GM20431 (cell line): ENCODE measurements around the gene INSYN1.

Experiments used
- in situ Hi-C: fragments of 300-500 bp; cut with MseI, MboI; formaldehyde crosslinking; loops from one replicate; pipeline ENCODE4 v1.15.0; 2020; ENCODE audit warnings: low sequenced_read_pairs; ENCODE audit not compliant: unreplicated experiment

INSYN1 gene

DNA sequence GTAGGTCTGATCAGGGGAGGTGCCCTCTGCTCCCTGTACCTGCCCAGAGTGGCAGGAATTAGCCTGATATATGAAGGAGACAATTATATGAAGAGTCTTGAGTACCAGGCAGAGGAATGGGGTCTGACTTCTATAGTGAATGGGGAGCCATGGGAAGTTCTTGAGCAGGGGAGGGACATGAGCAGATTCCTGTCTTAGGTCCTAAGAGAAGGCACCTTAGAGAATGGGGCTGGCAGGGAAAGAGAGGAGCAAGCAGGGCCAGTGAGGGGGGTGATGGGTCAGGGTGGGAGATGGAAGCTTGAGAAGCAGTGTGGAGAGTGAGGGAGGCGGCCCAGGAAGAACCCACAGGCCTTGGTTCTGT is 56.5 kb downstream of the INSYN1 start:
- in situ Hi-C loops = loop anchor here (25.0 kb wide), 1 partner anchor 409 kb away; no protein-coding TSS in a partner anchor

DNA sequence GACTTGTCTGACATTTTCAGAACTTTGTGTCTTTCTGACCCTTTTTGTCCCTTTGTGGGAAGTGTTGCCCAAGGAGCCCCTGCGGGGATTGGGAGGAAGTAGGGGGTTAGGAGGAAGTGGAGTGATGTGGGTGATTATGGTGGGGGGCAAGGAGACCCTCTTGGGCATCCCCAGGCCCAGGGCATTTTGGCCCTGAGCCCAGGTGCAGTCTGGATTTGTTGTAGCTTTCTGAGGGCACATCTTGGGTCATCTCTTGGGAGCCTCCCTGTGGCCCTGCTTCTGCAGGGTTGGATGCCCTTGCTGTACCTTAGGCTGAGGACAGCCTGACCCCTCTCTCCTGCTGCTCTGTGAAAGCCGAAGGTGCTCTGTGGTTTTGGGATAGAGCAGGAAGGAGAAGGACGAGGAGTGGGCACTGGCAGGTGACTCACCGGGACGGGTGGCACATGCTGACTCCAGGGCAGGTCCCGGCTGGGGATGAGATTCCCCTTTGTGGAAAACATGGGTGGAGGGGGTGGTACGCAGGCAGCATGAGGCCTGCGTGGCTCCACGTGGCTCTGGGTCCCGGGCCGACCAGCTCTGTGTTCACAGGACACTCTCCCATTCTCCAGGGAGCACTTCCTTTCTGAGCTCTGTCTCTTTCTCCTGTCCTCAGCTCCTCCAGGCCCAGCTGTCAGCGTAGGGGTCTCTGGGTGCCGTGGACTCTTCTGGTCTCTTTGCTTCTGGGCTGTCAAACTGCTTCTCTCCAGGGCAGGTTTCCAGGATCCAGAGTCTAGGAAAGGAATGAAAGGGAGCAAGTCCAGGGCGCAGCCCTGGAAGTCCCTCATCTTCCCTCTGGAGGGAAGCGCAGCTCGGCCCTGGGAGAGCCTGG is 57.1 kb downstream of the INSYN1 start:
- in situ Hi-C loops = loop anchor here (25.0 kb wide), 1 partner anchor 409 kb away; no protein-coding TSS in a partner anchor

DNA sequence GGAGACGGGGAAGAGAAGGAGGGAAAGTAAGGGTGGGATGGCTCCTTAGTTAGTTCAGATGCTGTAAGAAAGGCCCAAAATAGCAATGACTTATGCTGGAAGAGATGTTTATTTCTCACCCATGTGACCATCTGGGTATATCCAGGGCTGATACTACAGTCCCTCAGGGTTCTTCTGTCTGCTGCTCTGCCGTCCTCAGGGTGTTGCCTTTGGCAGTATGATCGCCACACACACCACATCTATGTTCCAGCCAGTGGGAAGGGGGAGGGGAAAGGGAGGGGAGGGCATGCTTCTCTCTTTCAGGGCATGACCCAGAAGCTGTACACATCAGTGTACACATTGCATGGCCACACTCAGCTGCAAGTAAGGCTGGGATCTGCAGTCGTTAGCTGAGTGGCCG is 58.7 kb downstream of the INSYN1 start:
- in situ Hi-C loops = loop anchor here (25.0 kb wide), 1 partner anchor 407 kb away; no protein-coding TSS in a partner anchor

DNA sequence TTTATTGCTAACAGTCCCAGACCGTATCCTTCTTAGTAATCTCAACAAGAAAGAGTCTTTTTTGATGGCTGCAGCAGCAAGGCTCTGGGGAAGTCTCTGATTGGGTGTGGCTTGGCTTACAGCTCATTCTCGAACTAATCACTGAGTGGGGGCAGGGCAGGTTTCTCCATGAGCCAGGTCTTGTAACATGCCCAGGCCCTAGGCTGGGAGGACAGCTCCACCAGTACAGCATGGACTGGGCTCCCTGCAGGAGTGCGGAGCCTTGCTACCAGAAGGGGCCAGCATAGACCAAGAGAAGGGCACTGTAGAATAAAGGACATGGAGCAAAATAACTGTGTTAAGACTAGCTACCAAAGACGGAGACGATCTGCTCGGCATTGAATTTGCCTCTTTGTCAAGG is 61.8 kb downstream of the INSYN1 start:
- in situ Hi-C loops = loop anchor here (25.0 kb wide), 1 partner anchor 404 kb away; no protein-coding TSS in a partner anchor

DNA sequence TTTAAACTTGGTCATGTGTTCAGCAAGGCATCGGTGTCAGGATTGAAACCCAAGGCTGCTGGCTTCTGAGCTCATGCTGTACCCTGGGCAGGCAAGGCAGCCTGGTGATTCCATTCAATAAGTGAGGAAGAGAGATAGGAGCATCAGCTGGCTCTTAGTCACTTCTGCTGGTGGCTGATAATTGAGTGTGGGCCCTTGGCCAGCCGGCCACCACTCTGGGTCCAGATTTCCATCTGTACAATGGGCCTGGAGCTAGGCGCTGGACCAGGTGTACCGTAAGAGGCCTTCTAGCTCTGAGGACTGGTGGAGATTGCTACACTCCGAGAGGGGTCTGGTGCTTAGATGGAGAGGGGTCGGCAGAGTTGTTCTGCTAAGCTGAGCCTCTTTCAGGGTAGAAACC is 64.7 kb downstream of the INSYN1 start:
- in situ Hi-C loops = loop anchor here (25.0 kb wide), 1 partner anchor 401 kb away; no protein-coding TSS in a partner anchor

DNA sequence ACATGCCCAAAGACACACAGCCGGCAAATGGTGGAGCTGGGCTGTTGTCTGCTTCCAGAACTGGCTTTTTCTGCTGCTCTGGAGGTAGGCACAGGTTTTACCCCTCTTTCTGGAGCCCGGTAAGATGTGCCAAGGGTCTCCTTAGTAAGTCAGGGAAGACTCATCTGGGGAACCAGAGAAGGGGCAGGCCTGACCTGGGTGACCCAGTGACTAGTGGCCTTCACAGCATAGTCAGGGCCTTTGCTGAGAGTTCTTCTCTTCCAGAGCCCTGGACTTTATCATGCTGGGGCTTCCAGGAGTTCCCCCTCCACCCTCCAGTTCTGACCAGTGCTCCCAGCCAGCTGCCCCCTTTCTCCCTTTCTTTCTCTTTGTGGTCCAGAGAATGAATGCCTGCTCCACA is 65.8 kb downstream of the INSYN1 start:
- in situ Hi-C loops = loop anchor here (25.0 kb wide), 1 partner anchor 400 kb away; no protein-coding TSS in a partner anchor

DNA sequence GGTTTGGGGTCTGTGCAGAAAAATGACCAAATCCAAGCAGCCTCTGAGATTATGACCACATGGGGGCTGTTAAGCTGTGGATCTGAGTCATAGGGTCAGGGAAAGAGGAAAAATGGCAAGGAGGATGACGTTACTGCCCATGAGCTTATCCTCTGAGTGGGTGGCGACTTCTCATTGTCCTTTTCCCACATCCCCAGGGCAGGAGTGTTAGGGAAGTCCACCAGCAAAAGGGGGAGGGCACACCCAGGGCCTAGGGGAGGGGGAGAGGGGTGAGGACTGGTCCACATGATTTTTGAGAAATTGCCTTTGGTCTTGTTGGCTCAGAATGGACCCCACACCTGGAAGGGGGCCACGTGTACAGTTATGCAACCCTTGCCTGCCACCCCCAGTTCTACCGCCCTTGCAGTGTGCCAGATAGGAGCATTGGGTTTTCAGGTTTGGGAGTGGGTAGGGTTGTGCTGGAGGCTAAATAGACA is 66.3 kb downstream of the INSYN1 start:
- in situ Hi-C loops = loop anchor here (25.0 kb wide), 1 partner anchor 400 kb away; no protein-coding TSS in a partner anchor

DNA sequence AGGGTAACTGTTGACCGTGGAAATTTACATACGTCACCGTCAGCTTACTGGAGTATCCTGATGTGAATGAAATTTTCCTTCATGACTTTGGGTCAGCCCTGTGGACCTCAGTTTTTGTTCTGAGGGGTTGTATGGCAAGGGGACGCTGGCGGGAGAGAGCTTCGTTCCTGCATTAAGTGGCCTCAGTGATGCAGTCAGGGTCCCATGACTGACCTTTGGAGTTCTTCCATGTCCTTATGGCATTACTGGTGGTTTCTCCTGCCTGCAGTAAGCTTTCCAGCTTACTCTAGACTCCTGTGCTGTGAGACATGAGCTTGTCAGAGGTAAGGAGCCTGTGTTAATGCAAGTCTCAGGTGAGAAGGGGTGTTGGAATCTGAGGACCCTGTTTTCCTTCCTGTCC is 67.2 kb downstream of the INSYN1 start:
- in situ Hi-C loops = loop anchor here (25.0 kb wide), 1 partner anchor 399 kb away; no protein-coding TSS in a partner anchor
